Astrocyte of the spinal cord (primary cell): Measurements from ENCODE around the gene PHF20.
"Not testable (repeated sequence)": the region's sequence is repeated elsewhere in the genome, so short reads cannot be mapped to it uniquely, and the experiment has no call there.

Source experiments
- DNase-seq: peaks from one replicate; pipeline ENCODE4 v3.0.0; 2011; ENCODE audit warnings: low read depth, low spot score
- H3K4me3 ChIP-seq: 2 replicates; pipeline ENCODE4 v1.5.1; 2011; ENCODE audit warnings: low read depth, mild to moderate bottlenecking, low read length, moderate library complexity
- CTCF ChIP-seq: IDR thresholded peaks from 2 replicates; pipeline ENCODE4 v1.5.1; 2012; ENCODE audit warnings: low read depth, mild to moderate bottlenecking, low read length, inconsistent platforms
- in situ Hi-C: cut with HindIII; loops from 2 replicates; pipeline ENCODE4 v1.10.0; 2017; ENCODE audit warnings: low sequenced_read_pairs

Gene PHF20

GRCh38 chr20:35757098-35757705, 14.6 kb upstream of the PHF20 start:
- no peak for DNase-seq
- in situ Hi-C loops, result no loop called here
- TF ChIP-seq CTCF, result no peak
- H3K4me3 ChIP-seq, result no peak overlapping the region

GRCh38 chr20:35761548-35761947, 10.3 kb upstream of the PHF20 start:
- H3K4me3 ChIP-seq, DNase-seq, in situ Hi-C loops: not testable (repeated sequence)

DNA sequence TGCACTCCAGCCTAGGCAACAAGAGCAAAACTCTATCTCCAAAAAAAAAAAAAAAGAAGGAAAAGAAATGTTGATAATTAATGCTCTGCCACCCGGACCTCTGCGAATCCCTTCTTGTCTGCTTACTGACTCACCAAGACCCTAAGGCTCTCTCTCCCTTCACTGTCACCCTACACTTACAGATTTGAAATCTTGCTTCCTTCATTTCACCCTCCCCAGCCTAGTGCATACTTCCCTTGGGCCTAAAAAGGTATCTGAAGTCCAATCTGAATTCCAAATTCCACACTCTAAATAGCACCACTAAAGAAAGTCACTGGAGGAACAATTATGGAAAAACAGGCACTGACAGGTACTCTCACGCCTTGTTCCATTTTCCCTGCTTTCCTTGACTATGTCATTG, 9.4 kb upstream of the PHF20 start:
- TF ChIP-seq CTCF, result no peak
- no peak for DNase-seq
- no peak overlapping the region for H3K4me3 ChIP-seq
- in situ Hi-C loops, result no loop called here

DNA sequence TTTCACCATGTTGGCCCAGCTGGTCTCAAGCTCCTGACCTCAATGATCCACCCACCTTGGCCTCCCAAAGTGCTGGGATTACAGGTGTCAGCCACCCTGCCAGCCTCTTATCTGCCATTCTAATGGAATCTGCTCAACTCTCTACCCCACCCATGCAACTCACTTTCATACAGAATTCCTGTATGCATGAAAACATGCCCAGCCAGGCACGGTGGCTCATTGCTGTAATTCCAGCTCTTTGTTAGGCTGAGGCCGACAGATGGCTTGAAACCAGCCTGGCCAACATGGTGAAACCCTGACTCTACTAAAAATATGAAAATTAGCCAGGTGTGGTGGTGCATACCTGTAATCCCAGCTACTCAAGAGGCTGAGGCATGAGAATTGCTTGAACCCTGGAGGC, 6.9 kb upstream of the PHF20 start:
- DNase-seq, H3K4me3 ChIP-seq, in situ Hi-C loops: not testable (repeated sequence)

DNA sequence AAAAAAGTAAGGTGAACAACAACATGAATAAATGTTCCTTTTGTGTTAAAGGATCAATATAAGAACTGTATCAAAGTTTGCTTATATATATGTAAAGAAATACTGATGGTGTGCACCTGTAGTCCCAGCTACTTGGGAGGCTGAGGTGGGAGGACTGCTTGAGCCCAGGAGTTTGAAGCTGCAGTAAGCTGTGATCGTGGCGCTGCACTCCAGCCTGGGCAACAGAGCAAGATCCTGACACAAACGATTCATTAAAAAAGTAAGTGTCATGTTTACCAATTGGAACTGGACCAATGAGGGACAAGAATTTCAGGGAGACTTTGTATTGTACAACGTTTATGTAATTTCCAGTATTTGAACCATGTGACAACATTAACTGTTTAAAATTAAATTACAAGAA, 5.0 kb upstream of the PHF20 start:
- no peak for TF ChIP-seq CTCF
- no peak overlapping the region for H3K4me3 ChIP-seq
- in situ Hi-C loops, result no loop called here
- no peak for DNase-seq

GRCh38 chr20:35767683-35768481, 3.9 kb upstream of the PHF20 start:
- in situ Hi-C loops, result no loop called here
- TF ChIP-seq CTCF, result no peak
- DNase-seq, result no peak
- H3K4me3 ChIP-seq, result no peak overlapping the region

DNA sequence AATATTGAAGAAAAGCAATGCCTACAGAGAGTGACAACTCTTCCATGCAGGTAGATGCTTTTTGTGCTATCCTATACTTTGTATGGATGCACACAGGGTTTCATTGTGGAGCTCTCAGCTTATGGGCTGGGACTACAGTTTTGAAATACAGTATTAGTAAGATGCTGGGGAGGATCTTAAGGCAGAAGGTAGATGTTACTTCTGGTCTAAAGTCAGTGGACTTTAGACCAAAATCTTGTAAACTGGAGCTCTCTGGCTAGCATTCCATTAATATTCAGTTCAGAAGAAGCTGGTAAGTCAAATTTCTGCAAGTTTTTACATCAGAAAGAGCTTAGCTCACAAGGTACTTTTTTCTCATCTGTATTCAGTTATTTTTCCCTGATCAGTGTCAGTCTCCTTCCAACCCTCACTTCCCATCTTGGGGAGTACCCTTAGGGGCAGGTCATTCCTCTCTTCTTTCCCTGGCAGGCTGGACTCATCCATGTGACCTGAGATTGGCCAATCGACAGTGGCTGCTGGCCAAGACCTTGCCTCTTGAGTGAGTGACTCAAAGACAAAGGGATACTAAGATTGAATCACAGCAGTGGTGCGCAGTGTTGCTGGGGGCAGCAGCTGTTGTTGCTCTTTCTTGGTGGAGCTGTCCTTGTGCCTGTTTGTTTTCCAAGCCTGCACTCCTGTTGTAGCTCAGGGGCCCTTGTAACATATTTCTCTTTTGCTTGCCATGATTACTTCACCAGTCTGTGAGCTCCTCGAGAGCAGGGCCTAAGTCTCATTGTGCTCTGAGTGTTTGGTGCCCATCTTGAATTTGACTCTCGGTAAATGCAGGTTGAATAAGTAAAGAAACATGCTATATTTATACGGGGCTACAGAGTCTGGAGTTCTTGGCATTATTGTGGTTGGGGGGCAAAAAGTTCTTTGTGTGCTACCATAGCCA, 2.8 kb upstream of the PHF20 start:
- DNase-seq, result peak; percentile 96
- in situ Hi-C loops, result no loop called here
- no peak overlapping the region for H3K4me3 ChIP-seq
- TF ChIP-seq CTCF, result no peak
